Heart left ventricle (tissue), 13 donors: ENCODE measurements around the gene SIVA1.

ENCODE experiments used
- CTCF ChIP-seq, 12 donors: fragments of 200-600 bp; sonication (generic) in 4 of 12; IDR thresholded peaks; one replicate each; pipeline versions ENCODE4 v1.5.0 to v1.8.0; 2018 to 2022; ENCODE audit warnings: antibody characterized with exemption in 12 of 12, mild to moderate bottlenecking in 5 of 12
- POLR2A ChIP-seq, 2 donors: fragments of 450-650 bp; IDR thresholded peaks; one replicate each; pipeline ENCODE4 v1.6.1; 2017; ENCODE audit warnings: antibody characterized with exemption in 2 of 2, mild to moderate bottlenecking in 2 of 2, moderate library complexity in 2 of 2
- donor health status: ischemic (EF 13 %, LVEDD 7.1; RV severe dilation, severe dysfunction).
- donor health status: DM: no; HTN: yes; CAD: no.
- donor health status: DM: no; HTN: no; CAD: no.
- donor health status: ischemic (EF 25% LVEDD 6.9; RV normal size, moderate dysfunction).
- donor health status: ischemic (EF 25% LVEDD 5.7; RV mildly dilated, moderate dysfunction).
- donor health status: ischemic (EF 35%, LVEDD 5.7; RV mildly dilated, moderate dysfunction).
- donor health status: nonischemic (EF 11% LVEDD 7.7; RV severe dilation, severe dysfunction).
- donor health status: DM: yes; HTN: yes; CAD: no.
- donor health status: PGD.
- donor health status: ischemic (EF 29% LVEDD 5.4; RV normal size, mild dysfunction).
- donor health status: nonischemic (EF 23%, LVEDD 6.1; RV moderate dilation, normal function).

DNA sequence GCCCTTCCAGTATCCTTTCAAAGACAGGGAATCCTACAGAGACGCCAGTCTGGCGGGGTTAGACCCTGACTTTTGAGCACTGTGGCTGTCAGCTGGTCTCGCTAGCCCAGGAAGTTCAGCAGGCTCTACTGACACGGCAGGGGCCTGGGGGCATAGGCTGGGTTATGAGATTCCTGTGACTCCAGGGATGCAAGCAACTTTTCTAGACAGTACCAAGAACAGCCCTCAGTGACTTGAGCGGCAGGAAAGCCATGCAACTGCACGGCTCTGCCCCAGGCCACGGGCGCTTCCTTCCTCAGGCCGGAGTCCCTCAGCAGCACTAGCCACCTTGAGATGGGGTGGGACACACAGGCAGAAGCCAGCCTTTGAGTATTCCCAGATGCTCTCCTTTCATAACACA lies 5.1 kb upstream of the SIVA1 start:
- TF ChIP-seq CTCF (IDR thresholded peaks at IDR 0.05), result no peak
- TF ChIP-seq POLR2A (IDR thresholded peaks at IDR 0.05), result no peak
